ENCODE results near the gene CASP2. TPM values are rescaled to one million over a fixed set of nuclear protein-coding genes. Genes with fewer than 3 reads are reported as not detected.
A peak's percentile ranks its signal among the peaks of the same experiment; 100 is the strongest.

The CASP2 gene
- total and polyA plus RNA-seq, 2 of the 13 experiments (the other 11 are each of a cell fraction or from before 2014, with no cell fraction given), result 10.2 to 13.7 TPM

DNA sequence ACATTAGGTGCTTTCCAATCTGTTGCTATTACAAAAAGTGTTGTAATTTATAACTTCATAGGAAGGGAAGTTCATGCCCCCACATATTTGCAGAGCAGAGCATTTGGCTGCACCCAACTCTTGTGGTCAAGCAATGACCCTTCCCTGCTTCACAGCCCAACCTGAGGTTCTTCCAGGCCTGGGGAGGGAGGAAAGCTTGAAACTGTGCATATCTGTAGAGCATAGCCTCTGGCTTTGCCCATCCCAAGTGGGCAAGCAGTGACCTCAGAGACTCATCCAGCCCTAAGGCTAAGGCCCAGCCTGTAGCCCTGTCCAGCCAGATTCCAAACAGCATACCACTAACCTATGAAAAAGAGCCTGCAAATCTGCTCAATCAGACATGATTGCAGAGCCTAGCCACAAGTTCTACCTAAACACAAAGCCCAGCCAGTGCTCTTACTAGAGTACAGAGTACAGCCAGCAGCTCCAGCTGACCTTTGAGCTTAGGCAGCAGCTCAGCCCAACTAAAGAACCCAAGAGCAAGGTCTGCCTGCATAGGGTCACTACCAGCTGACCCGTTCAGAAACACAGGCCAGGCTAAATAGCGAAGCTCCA lies 39.3 kb upstream of the CASP2 start (continued):
- TF ChIP-seq GABPB1 (CRISPR knock-in tag; IDR thresholded peaks at IDR 0.05) (no peak), NKX3-1 (CRISPR knock-in tag; IDR thresholded peaks at IDR 0.05) (no peak), CEBPG (CRISPR knock-in tag; IDR thresholded peaks at IDR 0.05) (no peak), NCOR1 (IDR thresholded peaks at IDR 0.05; ENCODE audit: borderline replicate concordance, low read length) (peak; percentile 96), ZNF451 (CRISPR knock-in tag; IDR thresholded peaks at IDR 0.05) (no peak)

DNA sequence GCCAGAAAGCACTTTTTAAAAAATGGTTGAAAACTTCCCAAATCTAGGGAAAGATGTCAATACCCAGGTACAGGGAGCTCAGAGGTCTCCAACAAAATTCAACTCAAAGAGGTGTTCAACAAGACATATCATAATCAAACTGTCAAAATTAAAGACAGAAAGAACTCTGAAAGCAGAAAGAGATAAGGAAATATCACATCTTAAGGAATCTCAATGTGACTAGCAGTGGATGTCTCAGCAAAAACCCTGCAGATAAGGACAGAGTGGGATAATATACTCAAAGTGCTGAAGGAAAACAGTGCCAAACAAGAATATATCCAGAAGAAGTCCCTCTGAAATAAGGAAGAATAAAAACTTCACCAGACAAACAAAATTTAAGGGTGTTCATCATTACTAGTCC lies 38.0 kb upstream of the CASP2 start:
- H3K4me3 ChIP-seq (replicated peaks in 1 of 3; ENCODE audit: insufficient read depth in 1 of 3, low read depth in 2 of 3, low read length in 3 of 3), result no peak overlapping the region
- ATAC-seq, result no peak
- no peak overlapping the region for H3K9ac ChIP-seq (ENCODE audit: insufficient read depth, low read depth, low read length)
- H3K79me2 ChIP-seq (ENCODE audit: insufficient read depth, low read length), result no peaks in the 10 kb centered on the region
- no peak for DNase-seq (ENCODE audit: low spot score)
- intact Hi-C loops (cut with micrococcal nuclease; ENCODE audit: unreplicated experiment) (no loop called here), in situ Hi-C loops (cut with HindIII; ENCODE audit: extremely low pct_ligation_motif_present, low pct_unique_long_range_greater_than_20kb) (no loop called here)
- H3K27me3 ChIP-seq (ENCODE audit: control insufficient read depth in 1 of 2, insufficient read depth in 2 of 2, low read length in 2 of 2), result no peaks in the 10 kb centered on the region
- H3K36me3 ChIP-seq (replicated peaks in 1 of 2; ENCODE audit: control insufficient read depth in 1 of 2, insufficient read depth in 2 of 2, low read length in 2 of 2), result no peaks in the 10 kb centered on the region
- ChIA-PET POLR2A (interaction anchor here (2.7 kb wide), 1 partner anchor 13 kb away, joined by 26 read pairs; the partner anchor contains the start of gene GSTK1), CTCF (ENCODE audit: low intra/inter-chr PET ratio, low total read pairs) (no interaction called here)
- H3K4me2 ChIP-seq (ENCODE audit: low read depth, low read length), result no peak overlapping the region
- no peaks in the 10 kb centered on the region for H3K9me3 ChIP-seq (ENCODE audit: low read length)
- no TSS peak for BruUV-seq (replicated peaks)
- peaks cover 16% of the 10 kb centered on the region for H3K4me1 ChIP-seq (ENCODE audit: insufficient read depth, low read length)
- no peak for FAIRE-seq
- H2AFZ ChIP-seq (ENCODE audit: low read length), result no peak overlapping the region
- TF ChIP-seq HCFC1 (IDR thresholded peaks at IDR 0.05; ENCODE audit: low read depth, low read length), result no peak
- TF ChIP-seq, protein P1, sequence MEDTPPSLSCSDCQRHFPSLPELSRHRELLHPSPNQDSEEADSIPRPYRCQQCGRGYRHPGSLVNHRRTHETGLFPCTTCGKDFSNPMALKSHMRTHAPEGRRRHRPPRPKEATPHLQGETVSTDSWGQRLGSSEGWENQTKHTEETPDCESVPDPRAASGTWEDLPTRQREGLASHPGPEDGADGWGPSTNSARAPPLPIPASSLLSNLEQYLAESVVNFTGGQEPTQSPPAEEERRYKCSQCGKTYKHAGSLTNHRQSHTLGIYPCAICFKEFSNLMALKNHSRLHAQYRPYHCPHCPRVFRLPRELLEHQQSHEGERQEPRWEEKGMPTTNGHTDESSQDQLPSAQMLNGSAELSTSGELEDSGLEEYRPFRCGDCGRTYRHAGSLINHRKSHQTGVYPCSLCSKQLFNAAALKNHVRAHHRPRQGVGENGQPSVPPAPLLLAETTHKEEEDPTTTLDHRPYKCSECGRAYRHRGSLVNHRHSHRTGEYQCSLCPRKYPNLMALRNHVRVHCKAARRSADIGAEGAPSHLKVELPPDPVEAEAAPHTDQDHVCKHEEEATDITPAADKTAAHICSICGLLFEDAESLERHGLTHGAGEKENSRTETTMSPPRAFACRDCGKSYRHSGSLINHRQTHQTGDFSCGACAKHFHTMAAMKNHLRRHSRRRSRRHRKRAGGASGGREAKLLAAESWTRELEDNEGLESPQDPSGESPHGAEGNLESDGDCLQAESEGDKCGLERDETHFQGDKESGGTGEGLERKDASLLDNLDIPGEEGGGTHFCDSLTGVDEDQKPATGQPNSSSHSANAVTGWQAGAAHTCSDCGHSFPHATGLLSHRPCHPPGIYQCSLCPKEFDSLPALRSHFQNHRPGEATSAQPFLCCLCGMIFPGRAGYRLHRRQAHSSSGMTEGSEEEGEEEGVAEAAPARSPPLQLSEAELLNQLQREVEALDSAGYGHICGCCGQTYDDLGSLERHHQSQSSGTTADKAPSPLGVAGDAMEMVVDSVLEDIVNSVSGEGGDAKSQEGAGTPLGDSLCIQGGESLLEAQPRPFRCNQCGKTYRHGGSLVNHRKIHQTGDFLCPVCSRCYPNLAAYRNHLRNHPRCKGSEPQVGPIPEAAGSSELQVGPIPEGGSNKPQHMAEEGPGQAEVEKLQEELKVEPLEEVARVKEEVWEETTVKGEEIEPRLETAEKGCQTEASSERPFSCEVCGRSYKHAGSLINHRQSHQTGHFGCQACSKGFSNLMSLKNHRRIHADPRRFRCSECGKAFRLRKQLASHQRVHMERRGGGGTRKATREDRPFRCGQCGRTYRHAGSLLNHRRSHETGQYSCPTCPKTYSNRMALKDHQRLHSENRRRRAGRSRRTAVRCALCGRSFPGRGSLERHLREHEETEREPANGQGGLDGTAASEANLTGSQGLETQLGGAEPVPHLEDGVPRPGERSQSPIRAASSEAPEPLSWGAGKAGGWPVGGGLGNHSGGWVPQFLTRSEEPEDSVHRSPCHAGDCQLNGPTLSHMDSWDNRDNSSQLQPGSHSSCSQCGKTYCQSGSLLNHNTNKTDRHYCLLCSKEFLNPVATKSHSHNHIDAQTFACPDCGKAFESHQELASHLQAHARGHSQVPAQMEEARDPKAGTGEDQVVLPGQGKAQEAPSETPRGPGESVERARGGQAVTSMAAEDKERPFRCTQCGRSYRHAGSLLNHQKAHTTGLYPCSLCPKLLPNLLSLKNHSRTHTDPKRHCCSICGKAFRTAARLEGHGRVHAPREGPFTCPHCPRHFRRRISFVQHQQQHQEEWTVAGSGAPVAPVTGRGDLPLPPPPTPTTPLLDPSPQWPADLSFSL (CRISPR knock-in tag; IDR thresholded peaks at IDR 0.05), result no peak
- H4K20me1 ChIP-seq (ENCODE audit: insufficient read depth, low read length), result no peaks in the 10 kb centered on the region
- no peak overlapping the region for H3K27ac ChIP-seq (ENCODE audit: extremely low read length, insufficient read depth, low read length)
